GM18907 (cell line): ENCODE data around the gene ULK2.
"Not testable (repeated sequence)": the region's sequence is repeated elsewhere in the genome, so short reads cannot be mapped to it uniquely, and the experiment has no call there.

Source experiments
- ATAC-seq: cut with Tn5 transposase; IDR thresholded peaks from one replicate; pipeline ENCODE4 v1.9.1; 2021; ENCODE audit warnings: mild to moderate bottlenecking, moderate library complexity; ENCODE audit not compliant: unreplicated experiment

ULK2 gene

GRCh38 chr17:19768046-19768782 is 99.5 kb downstream of the ULK2 start:
- ATAC-seq, result no peak

- no peak for ATAC-seq
These were observed 101.1 kb downstream of the ULK2 start for GRCh38 chr17:19766421-19767270.

GRCh38 chr17:19766016-19766415 is 101.7 kb downstream of the ULK2 start:
- ATAC-seq, result no peak

GRCh38 chr17:19763991-19764390 is 103.7 kb downstream of the ULK2 start:
- not testable (repeated sequence) for ATAC-seq

- ATAC-seq, result no peak
These were observed 104.3 kb downstream of the ULK2 start for GRCh38 chr17:19763416-19763815.

GRCh38 chr17:19762515-19762961 is 105.2 kb downstream of the ULK2 start:
- ATAC-seq, result no peak

- no peak for ATAC-seq
These were observed 107.0 kb downstream of the ULK2 start for GRCh38 chr17:19760746-19761145.

GRCh38 chr17:19759568-19760549 is 107.9 kb downstream of the ULK2 start:
- ATAC-seq, result no peak

GRCh38 chr17:19757536-19758180 is 110.1 kb downstream of the ULK2 start:
- no peak for ATAC-seq

GRCh38 chr17:19756546-19756945 is 111.2 kb downstream of the ULK2 start:
- no peak for ATAC-seq

- ATAC-seq, result no peak
These were observed 111.8 kb downstream of the ULK2 start for GRCh38 chr17:19755821-19756510.

- no peak for ATAC-seq
These were observed 112.3 kb downstream of the ULK2 start for GRCh38 chr17:19755392-19755791.

GRCh38 chr17:19753661-19754463 is 113.9 kb downstream of the ULK2 start:
- ATAC-seq, result no peak

- no peak for ATAC-seq
These were observed 114.7 kb downstream of the ULK2 start for GRCh38 chr17:19753051-19753509.

GRCh38 chr17:19752216-19753050 is 115.3 kb downstream of the ULK2 start:
- ATAC-seq, result no peak

GRCh38 chr17:19750835-19751234 is 116.9 kb downstream of the ULK2 start:
- ATAC-seq, result no peak

- ATAC-seq, result no peak
These were observed 117.6 kb downstream of the ULK2 start for GRCh38 chr17:19750020-19750572.

- ATAC-seq, result no peak
These were observed 118.9 kb downstream of the ULK2 start for GRCh38 chr17:19748807-19749193.
